ENCODE results near the gene POLR3GL.

DNA sequence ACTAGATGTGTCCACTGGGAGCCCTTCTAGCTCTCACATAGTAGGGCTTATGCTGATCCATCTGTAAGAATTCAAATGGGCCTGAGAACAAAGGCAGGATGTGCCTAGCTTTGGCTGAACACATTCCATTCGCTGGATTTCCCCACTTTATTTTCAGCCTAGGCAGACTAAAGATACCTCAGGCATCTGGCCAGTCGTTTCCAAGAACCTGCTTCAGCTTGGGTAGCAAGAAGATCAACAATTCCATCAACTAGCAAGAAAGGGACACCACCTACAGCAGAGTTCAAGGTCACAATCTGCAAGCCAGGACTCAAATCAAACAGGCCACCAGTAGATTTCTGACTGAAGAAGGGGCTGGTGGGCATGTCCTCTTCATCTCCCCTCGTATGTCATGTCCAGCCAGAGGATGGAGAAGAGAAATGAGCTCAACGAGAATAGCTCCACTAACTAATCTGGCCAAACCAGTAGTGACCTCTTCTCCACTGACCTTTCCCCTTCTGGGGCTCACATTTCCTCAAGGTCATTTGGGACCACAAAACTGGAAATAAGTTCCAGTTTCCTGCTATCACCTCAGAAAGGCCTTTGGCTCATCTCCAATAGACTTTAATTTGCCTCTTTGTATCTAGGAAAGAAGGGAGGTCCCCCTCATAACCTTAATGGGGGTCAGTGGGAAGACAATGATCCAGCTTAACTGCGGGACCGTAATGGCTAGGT lies 17.7 kb downstream of the POLR3GL start:
- TF ChIP-seq, protein P1, sequence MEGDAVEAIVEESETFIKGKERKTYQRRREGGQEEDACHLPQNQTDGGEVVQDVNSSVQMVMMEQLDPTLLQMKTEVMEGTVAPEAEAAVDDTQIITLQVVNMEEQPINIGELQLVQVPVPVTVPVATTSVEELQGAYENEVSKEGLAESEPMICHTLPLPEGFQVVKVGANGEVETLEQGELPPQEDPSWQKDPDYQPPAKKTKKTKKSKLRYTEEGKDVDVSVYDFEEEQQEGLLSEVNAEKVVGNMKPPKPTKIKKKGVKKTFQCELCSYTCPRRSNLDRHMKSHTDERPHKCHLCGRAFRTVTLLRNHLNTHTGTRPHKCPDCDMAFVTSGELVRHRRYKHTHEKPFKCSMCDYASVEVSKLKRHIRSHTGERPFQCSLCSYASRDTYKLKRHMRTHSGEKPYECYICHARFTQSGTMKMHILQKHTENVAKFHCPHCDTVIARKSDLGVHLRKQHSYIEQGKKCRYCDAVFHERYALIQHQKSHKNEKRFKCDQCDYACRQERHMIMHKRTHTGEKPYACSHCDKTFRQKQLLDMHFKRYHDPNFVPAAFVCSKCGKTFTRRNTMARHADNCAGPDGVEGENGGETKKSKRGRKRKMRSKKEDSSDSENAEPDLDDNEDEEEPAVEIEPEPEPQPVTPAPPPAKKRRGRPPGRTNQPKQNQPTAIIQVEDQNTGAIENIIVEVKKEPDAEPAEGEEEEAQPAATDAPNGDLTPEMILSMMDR (IDR thresholded peaks at IDR 0.05) = no peak
- TF ChIP-seq POLR2A (IDR thresholded peaks at IDR 0.05) = no peak
- TF ChIP-seq POLR2AphosphoS5 (IDR thresholded peaks at IDR 0.05) = peak; percentile 58 to 64

All from upper lobe of left lung (tissue), 4 donors.